Measurements from ENCODE around the gene DOCK3. TPM values are rescaled to one million over a fixed set of nuclear protein-coding genes. Genes with fewer than 3 reads are reported as not detected.
"Not testable (repeated sequence)": the region's sequence is repeated elsewhere in the genome, so short reads cannot be mapped to it uniquely, and the experiment has no call there.

Gene DOCK3
- polyA plus RNA-seq, 1 donor from 2014 or later = not detected

DNA sequence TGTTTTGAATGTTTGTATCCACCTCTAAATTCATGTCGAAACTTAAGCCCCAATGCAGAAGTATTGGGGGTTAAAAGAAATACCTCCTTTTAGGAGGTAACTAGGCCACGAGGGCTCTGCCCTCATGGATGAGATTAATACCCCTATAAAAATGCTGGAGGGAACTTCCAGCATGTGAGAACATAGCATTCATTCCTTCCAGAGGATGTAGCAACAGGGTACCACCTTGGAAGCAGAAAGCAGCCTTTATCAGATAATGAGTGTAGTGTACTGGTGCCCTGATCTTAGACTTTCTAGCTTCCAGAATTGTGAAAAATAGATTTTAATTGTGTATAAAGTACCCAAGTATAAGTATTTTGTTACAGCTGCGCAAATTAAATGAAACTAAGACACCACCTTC, 356.9 kb downstream of the DOCK3 start:
- Mint-ChIP-seq H3K4me1 (no peaks in the 10 kb centered on the region), H3K27me3 (peaks cover 13% of the 10 kb centered on the region)

DNA sequence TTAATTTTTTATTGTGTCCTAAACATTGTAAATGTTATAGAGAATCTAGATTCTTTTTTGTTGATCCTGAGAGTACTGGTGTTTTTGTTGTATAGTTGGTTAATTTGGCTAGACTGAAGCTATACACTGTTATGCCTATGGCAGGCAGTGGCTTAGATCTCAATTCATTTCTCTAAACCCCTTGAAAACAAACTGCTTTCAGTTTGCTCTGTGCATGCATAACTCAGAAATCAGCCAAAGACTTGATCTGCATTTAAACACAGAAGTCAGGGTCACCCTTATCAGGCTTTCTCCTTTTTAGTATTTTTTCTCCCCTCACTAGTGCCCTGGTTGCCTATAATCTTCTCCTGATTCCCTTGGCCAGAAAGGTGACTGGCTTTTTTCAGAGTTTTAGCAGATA, 360.9 kb downstream of the DOCK3 start:
- Mint-ChIP-seq H3K36me3 (no peaks in the 10 kb centered on the region), H3K4me1 (no peaks in the 10 kb centered on the region), H3K27me3 (peaks cover 18% of the 10 kb centered on the region), H3K27ac (no peak overlapping the region), H3K4me3 (no peak overlapping the region), H3K9me3 (peaks cover 3 to 16% (median 5%) of the 10 kb centered on the region in 3 donors)

More for the DNA sequence above, 356.9 kb downstream of the DOCK3 start:
- H3K4me3 Mint-ChIP-seq = no peak overlapping the region
- no peak overlapping the region for H3K27ac Mint-ChIP-seq
- H3K36me3 Mint-ChIP-seq = peaks cover 4% of the 10 kb centered on the region
- peaks cover 1 to 16% (median 2%) of the 10 kb centered on the region in 3 donors for H3K9me3 Mint-ChIP-seq

DNA sequence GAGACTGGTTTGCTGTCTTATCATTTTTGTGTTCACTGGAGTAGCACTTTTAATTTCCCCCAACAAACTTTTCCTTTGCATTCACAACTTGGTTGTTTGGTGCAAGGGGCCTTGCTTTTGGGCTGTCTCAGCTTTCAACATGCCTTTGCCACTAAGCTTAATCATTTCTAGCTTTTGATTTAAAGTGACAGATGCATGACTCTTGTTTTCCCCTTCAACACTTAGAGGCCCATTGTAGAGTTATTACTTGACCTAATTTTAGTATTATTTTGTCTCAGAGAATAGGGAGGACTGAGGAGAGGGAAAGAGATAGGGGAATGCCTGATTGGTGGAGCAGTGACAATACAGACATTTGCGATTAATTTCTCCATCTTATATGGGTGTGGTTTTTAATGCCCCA, 370.3 kb downstream of the DOCK3 start:
- peaks cover 0 to 1% (median 0%) of the 10 kb centered on the region in 3 donors for H3K4me1 Mint-ChIP-seq
- no peak overlapping the region for H3K27ac Mint-ChIP-seq
- H3K9me3 Mint-ChIP-seq = peaks cover 0 to 2% (median 0%) of the 10 kb centered on the region in 3 donors
- no peak overlapping the region for H3K4me3 Mint-ChIP-seq
- peaks cover 10% of the 10 kb centered on the region for H3K27me3 Mint-ChIP-seq
- peaks cover 1% of the 10 kb centered on the region for H3K36me3 Mint-ChIP-seq

DNA sequence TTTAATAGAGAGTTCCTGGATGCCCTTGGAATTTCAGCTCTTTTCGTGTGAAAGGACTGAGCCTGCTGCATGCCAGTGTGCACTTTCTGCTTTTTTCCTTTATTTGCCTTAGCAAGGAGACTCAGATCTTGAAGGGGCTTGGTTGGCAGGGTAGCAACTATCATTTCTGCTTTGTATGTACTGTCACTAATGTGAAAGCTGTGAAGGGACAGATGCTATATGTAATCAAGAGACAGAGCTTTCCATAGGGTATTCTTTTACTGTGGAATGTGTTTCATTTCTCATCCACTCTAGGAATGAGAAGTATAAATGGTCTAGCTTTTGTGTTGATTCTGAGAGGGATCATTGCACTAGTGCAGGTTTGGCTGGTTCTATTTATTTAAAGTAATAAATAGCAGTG, 377.8 kb downstream of the DOCK3 start:
- H3K36me3 Mint-ChIP-seq = no peaks in the 10 kb centered on the region
- H3K4me3 Mint-ChIP-seq = no peak overlapping the region
- H3K27me3 Mint-ChIP-seq = no peaks in the 10 kb centered on the region
- H3K9me3 Mint-ChIP-seq = no peaks in the 10 kb centered on the region
- no peak overlapping the region for H3K27ac Mint-ChIP-seq
- H3K4me1 Mint-ChIP-seq = no peaks in the 10 kb centered on the region

DNA sequence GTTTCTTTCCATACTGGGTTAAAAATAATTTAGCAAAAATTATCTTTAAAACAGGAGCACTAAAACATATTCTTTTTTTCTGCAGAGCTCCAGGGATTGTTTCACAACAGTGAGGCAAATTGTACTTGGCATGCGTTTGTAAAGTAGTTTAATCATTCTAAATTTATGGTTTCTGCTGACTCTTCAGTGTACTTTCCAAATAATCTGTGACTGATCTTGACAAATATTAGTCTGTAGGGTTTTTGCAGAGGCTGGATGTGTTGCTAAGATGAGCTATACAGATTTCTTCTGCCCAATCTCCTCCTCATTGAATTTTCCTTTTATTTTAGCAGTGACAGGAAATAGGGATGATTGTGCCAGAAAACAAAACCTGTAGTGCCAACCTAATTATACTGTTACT, 382.4 kb downstream of the DOCK3 start:
- Mint-ChIP-seq H3K36me3 (peaks cover 2% of the 10 kb centered on the region), H3K4me3 (no peak overlapping the region), H3K27ac (no peak overlapping the region), H3K27me3 (no peaks in the 10 kb centered on the region), H3K9me3 (peaks cover 0 to 1% (median 0%) of the 10 kb centered on the region in 3 donors), H3K4me1 (no peaks in the 10 kb centered on the region)

DNA sequence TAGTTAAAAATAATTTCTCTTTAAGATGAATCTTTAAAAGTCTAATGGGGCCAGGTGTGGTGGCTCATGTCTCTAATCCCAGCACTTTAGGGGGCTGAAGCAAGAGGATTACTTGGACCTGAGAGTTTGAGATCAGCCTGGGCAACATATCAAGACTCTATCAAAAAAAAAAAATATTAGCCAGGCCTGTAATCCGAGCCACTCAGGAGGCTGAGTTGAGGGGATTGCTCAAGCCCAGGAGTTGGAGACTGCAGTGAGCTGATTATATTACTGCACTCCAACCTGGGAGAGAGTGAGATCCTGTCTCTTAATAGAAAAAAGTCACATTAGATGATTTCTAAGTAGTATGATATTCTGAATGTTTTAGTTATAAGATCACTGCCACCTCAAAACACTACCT, 388.3 kb downstream of the DOCK3 start:
- peaks cover 6% of the 10 kb centered on the region for H3K27me3 Mint-ChIP-seq
- no peak overlapping the region for H3K27ac Mint-ChIP-seq
- peaks cover 2% of the 10 kb centered on the region for H3K36me3 Mint-ChIP-seq
- H3K4me3 Mint-ChIP-seq = no peak overlapping the region
- no peaks in the 10 kb centered on the region for H3K4me1 Mint-ChIP-seq
- peaks cover 0 to 3% (median 0%) of the 10 kb centered on the region in 3 donors for H3K9me3 Mint-ChIP-seq

DNA sequence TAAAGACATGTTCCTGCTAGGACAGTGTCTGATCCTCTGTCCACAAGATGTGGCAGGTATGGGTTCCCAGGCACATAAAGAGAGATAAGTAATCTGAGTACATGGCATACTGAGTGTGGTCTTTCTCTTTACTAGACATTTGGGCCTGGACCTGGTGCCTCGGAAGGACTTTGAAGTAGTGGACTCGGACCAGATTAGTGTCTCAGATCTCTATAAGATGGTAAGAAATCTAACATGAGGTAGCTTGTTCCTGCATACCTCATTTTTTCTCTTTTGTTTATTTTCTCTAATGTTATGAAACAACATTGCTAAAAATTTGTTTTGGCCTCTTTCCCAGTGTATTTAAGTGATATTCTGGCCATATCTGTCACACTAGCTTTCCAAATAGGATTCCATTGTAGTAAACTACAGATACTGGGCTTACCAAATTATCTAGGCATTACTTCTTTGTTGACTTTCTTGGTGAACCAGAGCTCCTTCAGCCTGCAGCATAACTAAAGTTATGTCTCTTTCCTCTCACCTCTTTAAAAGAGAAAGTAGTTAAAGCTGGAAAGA, 400.6 kb downstream of the DOCK3 start:
- H3K27ac Mint-ChIP-seq = no peak overlapping the region
- no peaks in the 10 kb centered on the region for H3K9me3 Mint-ChIP-seq
- no peaks in the 10 kb centered on the region for H3K4me1 Mint-ChIP-seq
- H3K27me3 Mint-ChIP-seq = no peaks in the 10 kb centered on the region
- H3K4me3 Mint-ChIP-seq = no peak overlapping the region
- H3K36me3 Mint-ChIP-seq = no peaks in the 10 kb centered on the region

DNA sequence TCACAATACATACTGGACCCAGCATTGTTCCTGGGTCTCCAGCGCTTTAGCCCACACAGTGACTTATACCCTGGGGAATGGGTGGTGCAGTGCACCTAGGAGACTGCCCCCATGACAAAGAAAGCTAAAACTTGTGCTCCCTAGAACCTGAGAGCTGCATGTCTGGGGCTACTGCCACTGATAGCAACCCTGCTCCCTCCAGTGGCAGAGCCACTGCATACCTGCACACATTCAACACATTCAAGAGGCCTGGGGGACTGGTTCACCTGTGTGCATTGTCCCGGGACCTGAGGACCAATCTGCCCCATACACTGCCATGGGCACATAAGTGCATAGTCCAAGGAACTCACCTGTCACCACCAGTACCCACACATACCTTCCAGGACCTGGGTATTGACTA, 407.6 kb downstream of the DOCK3 start:
- H3K36me3 Mint-ChIP-seq = no peaks in the 10 kb centered on the region
- H3K4me3 Mint-ChIP-seq = no peak overlapping the region

DNA sequence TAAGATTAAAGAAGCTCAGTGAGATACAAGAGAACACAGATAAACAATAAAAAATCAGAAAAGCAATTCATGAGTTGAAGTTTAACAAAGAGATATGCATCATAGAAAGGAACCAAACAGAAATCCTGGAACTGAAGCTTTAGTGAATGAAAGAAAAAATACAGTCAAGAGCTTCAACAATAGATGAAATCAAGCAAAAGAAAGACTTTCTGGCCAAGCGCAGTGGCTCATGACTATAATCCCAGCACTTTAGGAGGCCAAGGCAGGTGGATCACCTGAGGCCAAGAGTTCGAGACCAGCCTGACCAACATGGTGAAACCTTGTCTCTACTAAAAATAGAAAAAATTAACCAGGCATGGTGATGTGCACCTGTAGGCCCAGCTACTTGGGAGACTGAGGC, 408.8 kb downstream of the DOCK3 start:
- Mint-ChIP-seq H3K27me3 (peaks cover 3% of the 10 kb centered on the region), H3K4me3 (no peak overlapping the region), H3K9me3 (peaks cover 10 to 27% (median 15%) of the 10 kb centered on the region in 3 donors), H3K4me1 (no peaks in the 10 kb centered on the region), H3K27ac (no peak overlapping the region), H3K36me3 (no peaks in the 10 kb centered on the region)

More for the DNA sequence above, 407.6 kb downstream of the DOCK3 start:
- Mint-ChIP-seq H3K27me3 (peaks cover 2% of the 10 kb centered on the region), H3K27ac (no peak overlapping the region), H3K4me1 (no peaks in the 10 kb centered on the region), H3K9me3 (peaks cover 10 to 27% (median 15%) of the 10 kb centered on the region in 3 donors)

DNA sequence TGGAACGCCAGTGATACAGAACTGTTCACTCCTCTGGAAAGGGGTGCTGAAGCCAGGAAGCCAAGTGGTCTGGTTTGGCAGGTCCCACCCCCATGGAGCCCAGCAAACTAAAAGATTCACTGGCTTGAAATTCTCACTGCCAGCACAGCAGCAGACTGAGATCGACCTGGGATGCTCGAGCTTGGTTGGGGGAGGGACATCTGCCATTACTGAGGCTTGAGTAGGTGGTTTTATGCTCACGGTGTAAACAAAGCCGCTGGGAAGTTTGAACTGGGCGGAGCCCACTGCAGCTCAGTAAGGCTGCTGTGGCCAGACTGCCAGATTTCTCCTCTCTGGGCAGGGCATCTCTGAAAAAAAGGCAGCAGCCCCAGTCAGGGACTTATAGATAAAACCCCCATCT, 417.4 kb downstream of the DOCK3 start:
- not testable (repeated sequence) for H3K27ac Mint-ChIP-seq, H3K27me3 Mint-ChIP-seq, H3K36me3 Mint-ChIP-seq, H3K4me3 Mint-ChIP-seq, H3K4me1 Mint-ChIP-seq
- peaks cover 2 to 14% (median 4%) of the 10 kb centered on the region in 3 donors for H3K9me3 Mint-ChIP-seq

DNA sequence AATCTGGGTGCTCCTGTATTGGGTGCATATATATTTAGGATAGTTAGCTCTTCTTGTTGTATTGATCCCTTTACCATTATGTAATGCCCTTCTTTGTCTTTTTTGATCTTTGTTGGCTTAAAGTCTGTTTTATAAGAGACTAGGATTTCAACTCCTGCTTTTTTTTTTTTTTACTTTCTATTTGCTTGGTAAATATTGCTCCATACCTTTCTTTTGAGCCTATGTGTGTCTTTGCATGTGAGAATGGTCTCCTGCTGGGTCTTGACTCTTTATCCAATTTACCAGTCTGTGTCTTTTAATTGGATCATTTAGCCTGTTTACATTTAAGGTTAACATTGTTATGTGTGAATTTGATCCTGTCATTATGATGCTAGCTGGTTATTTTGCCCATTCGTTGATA, 420.1 kb downstream of the DOCK3 start:
- peaks cover 2 to 14% (median 4%) of the 10 kb centered on the region in 3 donors for H3K9me3 Mint-ChIP-seq
- H3K36me3 Mint-ChIP-seq, H3K27ac Mint-ChIP-seq, H3K4me3 Mint-ChIP-seq, H3K4me1 Mint-ChIP-seq, H3K27me3 Mint-ChIP-seq: not testable (repeated sequence)

DNA sequence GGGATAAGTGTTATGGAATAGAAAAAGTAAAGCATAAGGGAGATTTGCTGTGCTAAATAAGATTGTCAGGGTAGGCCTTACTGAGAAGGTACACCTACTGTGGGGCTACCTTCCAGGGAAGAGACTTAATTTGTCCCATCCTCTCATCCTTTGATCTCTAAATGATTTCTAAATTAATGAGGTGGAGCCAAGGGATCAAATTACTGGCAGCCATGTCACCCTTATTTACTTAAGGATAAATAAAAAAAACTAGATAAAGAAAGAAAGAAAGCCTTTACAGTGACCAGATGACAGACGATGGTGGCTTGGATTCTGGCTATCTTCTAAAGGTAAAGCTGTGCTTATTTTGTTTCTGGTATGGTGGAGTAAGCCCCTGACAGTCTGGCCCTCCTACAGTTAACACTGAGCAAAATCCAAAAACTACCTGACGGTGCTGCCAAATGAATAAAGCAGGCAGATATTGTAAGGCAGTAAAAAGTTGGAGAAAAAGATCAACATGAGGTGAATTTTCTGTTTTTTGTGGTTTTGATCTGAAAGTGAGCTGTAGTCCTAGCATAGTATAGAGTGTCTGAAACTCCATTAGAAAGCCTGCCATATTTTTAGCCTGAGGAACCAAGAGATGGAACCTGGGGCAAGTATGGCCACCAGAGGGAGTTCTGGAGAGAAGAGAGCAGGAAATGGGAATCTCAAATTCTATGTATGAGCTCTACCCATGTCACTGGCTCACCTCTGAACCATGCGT, 425.2 kb downstream of the DOCK3 start:
- H3K4me1 Mint-ChIP-seq = peaks cover 0 to 2% (median 0%) of the 10 kb centered on the region in 3 donors
- no peak overlapping the region for H3K4me3 Mint-ChIP-seq
- H3K27me3 Mint-ChIP-seq = peaks cover 3% of the 10 kb centered on the region
- H3K9me3 Mint-ChIP-seq = peaks cover 2 to 7% (median 2%) of the 10 kb centered on the region in 3 donors
- H3K27ac Mint-ChIP-seq = no peak overlapping the region
- H3K36me3 Mint-ChIP-seq = peaks cover 1% of the 10 kb centered on the region

DNA sequence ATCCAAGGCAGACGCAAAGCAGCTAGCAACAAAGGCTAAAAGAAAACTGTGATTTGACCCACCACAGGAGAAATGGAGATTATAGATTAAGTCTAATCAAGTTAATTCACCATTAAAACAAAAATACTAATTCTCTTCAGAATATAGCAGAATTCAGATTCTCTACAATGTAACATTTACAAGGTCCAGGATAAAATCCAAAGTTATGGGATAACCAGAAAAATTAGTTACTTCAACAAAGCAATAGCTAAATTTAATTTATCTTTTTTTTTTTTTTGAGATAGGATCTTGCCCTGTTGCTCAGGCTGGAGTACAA, 425.8 kb downstream of the DOCK3 start:
- no peak overlapping the region for H3K27ac Mint-ChIP-seq
- no peak overlapping the region for H3K4me3 Mint-ChIP-seq
- H3K4me1 Mint-ChIP-seq = peaks cover 0 to 2% (median 0%) of the 10 kb centered on the region in 3 donors
- peaks cover 1% of the 10 kb centered on the region for H3K36me3 Mint-ChIP-seq
- peaks cover 2 to 6% (median 2%) of the 10 kb centered on the region in 3 donors for H3K9me3 Mint-ChIP-seq
- H3K27me3 Mint-ChIP-seq = peaks cover 3% of the 10 kb centered on the region

DNA sequence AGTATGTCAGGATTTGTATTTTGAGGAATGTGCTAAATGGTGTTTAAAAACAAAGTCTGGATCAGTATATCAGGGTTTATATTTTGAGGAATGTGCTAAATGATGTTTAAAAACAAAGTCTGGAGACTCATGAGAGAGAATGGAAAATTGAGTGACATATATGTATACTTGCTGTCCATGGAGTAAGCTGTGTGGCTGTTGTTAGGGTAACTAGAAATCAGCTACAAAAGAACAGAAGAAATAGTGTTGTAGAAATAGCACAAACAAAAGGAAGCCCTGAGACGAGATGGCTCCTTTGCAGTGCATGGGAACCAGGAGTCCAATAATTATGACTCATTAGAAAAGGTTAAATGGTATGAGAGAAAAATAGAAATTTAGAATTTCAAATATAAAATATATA, 427.7 kb downstream of the DOCK3 start:
- H3K9me3 Mint-ChIP-seq = peaks cover 0 to 5% (median 5%) of the 10 kb centered on the region in 3 donors
- peaks cover 0 to 2% (median 0%) of the 10 kb centered on the region in 3 donors for H3K4me1 Mint-ChIP-seq
- no peaks in the 10 kb centered on the region for H3K36me3 Mint-ChIP-seq
- H3K27me3 Mint-ChIP-seq = peaks cover 3% of the 10 kb centered on the region
- no peak overlapping the region for H3K27ac Mint-ChIP-seq
- H3K4me3 Mint-ChIP-seq = no peak overlapping the region

DNA sequence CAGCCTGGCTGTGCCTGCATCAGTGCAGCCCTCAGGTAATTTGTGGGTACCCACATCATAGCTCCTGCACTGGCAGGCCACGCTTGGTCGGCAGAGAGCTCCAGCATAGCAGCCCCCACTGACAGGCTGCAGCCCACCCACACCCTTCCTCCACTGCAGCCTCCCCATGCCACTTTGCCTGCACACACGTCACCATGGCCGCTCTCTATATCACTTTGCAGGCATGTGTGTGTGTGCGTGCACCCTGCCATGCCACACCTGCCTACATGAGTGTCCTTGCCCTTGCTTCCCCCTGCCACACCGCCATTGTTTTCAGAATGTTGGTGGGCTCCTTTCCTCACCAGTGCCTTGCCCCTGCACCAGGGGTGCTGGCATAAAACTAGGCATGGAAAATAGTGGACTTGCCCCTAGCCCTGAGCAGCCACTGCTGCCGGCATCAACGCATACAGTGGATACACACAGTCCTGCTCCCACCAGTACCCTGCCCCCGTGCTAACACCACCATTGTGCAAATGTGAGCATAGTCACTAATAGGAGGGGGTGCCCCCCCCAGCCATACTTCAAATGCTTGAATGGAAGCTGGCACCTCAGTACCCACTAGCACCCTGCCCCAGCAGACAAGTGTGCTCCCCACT, 431.6 kb downstream of the DOCK3 start:
- Mint-ChIP-seq H3K9me3 (peaks cover 9 to 23% (median 10%) of the 10 kb centered on the region in 3 donors), H3K4me3 (no peak overlapping the region), H3K36me3 (no peaks in the 10 kb centered on the region), H3K27me3 (no peaks in the 10 kb centered on the region), H3K4me1 (no peaks in the 10 kb centered on the region), H3K27ac (no peak overlapping the region)

DNA sequence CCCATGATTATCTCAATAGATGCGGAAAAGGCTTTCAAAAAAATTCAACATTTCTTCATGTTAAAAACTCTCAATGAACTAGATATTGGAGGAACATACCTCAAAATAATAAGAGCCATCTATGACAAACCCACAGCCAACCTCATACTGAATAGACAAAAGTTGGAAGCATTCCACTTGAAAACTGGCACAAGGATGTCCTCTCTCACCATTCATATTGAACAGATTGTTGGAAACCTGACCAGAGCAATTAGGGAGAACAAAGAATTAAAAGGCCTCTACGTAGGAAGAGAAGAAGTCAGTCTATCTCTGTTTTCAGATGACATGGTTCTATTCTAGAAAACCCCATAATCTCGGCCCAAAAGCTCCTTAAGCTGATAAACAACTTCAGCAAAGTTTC, 435.9 kb downstream of the DOCK3 start:
- Mint-ChIP-seq H3K4me3 (no peak overlapping the region), H3K9me3 (peaks cover 13 to 28% (median 14%) of the 10 kb centered on the region in 3 donors), H3K36me3 (peaks cover 2% of the 10 kb centered on the region), H3K27ac (no peak overlapping the region), H3K4me1 (no peaks in the 10 kb centered on the region), H3K27me3 (no peaks in the 10 kb centered on the region)

Data from IgD-negative memory B cell (primary cell).